Osteoblast (primary cell): Measurements from ENCODE around the gene CDHR1. TPM values are rescaled to one million over a fixed set of nuclear protein-coding genes. Genes with fewer than 3 reads are reported as not detected.

ENCODE experiments used
- DNase-seq: peaks from one replicate; pipeline ENCODE4 v3.0.0; 2011; ENCODE audit warnings: low spot score, mixed read lengths; ENCODE audit not compliant: insufficient read length; ENCODE audit errors: missing footprints
- H2AFZ ChIP-seq: 2 replicates; pipeline ENCODE4 v1.6.0; 2011; ENCODE audit warnings: mild to moderate bottlenecking, low read length
- H3K27ac ChIP-seq: 2 replicates; pipeline ENCODE4 v1.5.1; 2011; ENCODE audit warnings: mild to moderate bottlenecking, low read depth, low read length, moderate library complexity
- H3K27me3 ChIP-seq: 2 replicates; pipeline ENCODE4 v1.6.0; 2012; ENCODE audit warnings: mild to moderate bottlenecking, control low read depth, inconsistent platforms, low read length, moderate library complexity; ENCODE audit not compliant: insufficient read depth
- H3K36me3 ChIP-seq: 2 replicates; pipeline ENCODE4 v1.5.1; 2011; ENCODE audit warnings: mild to moderate bottlenecking, low read length, control low read depth, moderate library complexity; ENCODE audit not compliant: insufficient read depth
- H3K4me1 ChIP-seq: 2 replicates; pipeline ENCODE4 v1.5.1; 2011; ENCODE audit warnings: mild to moderate bottlenecking, low read length, control low read depth, moderate library complexity; ENCODE audit not compliant: insufficient read depth
- H3K4me2 ChIP-seq: 2 replicates; pipeline ENCODE4 v1.6.0; 2011; ENCODE audit warnings: mild to moderate bottlenecking, low read length; ENCODE audit not compliant: insufficient read depth
- H3K4me3 ChIP-seq: fragments of 200-600 bp; sonication (generic); 3 replicates; pipeline ENCODE4 v1.5.1; 2012; ENCODE audit warnings: mild to moderate bottlenecking, low read length, inconsistent platforms; ENCODE audit not compliant: insufficient read depth
- H3K79me2 ChIP-seq: 2 replicates; pipeline ENCODE4 v1.6.0; 2012; ENCODE audit warnings: mild to moderate bottlenecking, low read length, control low read depth, inconsistent platforms; ENCODE audit not compliant: insufficient read depth
- H3K9me3 ChIP-seq: 2 replicates; pipeline ENCODE4 v1.5.1; 2011; ENCODE audit warnings: low read depth, low read length, control low read depth
- H4K20me1 ChIP-seq: 2 replicates; pipeline ENCODE4 v1.6.0; 2012; ENCODE audit warnings: mild to moderate bottlenecking, low read length, control low read depth; ENCODE audit not compliant: insufficient read depth
- total RNA-seq: library from RNA; depleted of rRNA; stranded (reverse); fragments of >200 nt; gene quantifications from 2 replicates; pipeline ENCODE4 v1.2.3, GENCODE V29; 2012
- TF ChIP-seq, protein P1 (sequence below): IDR thresholded peaks from 2 replicates; pipeline ENCODE4 v1.5.1; 2011; ENCODE audit warnings: mild to moderate bottlenecking, low read depth, low read length, moderate library complexity; ENCODE audit errors: extremely low read depth

CDHR1 gene
- total RNA-seq, 1 donor: under 0.01 TPM

- DNase-seq: no peak
- Histone ChIP-seq H3K4me3 (no peak overlapping the region), H4K20me1 (no peaks in the 10 kb centered on the region), H2AFZ (no peak overlapping the region), H3K27me3 (no peaks in the 10 kb centered on the region), H3K79me2 (no peaks in the 10 kb centered on the region), H3K27ac (no peak overlapping the region), H3K36me3 (no peaks in the 10 kb centered on the region), H3K9me3 (no peaks in the 10 kb centered on the region), H3K4me1 (no peaks in the 10 kb centered on the region), H3K4me2 (no peak overlapping the region)
- TF ChIP-seq, protein P1, sequence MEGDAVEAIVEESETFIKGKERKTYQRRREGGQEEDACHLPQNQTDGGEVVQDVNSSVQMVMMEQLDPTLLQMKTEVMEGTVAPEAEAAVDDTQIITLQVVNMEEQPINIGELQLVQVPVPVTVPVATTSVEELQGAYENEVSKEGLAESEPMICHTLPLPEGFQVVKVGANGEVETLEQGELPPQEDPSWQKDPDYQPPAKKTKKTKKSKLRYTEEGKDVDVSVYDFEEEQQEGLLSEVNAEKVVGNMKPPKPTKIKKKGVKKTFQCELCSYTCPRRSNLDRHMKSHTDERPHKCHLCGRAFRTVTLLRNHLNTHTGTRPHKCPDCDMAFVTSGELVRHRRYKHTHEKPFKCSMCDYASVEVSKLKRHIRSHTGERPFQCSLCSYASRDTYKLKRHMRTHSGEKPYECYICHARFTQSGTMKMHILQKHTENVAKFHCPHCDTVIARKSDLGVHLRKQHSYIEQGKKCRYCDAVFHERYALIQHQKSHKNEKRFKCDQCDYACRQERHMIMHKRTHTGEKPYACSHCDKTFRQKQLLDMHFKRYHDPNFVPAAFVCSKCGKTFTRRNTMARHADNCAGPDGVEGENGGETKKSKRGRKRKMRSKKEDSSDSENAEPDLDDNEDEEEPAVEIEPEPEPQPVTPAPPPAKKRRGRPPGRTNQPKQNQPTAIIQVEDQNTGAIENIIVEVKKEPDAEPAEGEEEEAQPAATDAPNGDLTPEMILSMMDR: no peak
Observed at GRCh38 chr10:84172467-84173356, 21.6 kb upstream of the CDHR1 start.

DNA sequence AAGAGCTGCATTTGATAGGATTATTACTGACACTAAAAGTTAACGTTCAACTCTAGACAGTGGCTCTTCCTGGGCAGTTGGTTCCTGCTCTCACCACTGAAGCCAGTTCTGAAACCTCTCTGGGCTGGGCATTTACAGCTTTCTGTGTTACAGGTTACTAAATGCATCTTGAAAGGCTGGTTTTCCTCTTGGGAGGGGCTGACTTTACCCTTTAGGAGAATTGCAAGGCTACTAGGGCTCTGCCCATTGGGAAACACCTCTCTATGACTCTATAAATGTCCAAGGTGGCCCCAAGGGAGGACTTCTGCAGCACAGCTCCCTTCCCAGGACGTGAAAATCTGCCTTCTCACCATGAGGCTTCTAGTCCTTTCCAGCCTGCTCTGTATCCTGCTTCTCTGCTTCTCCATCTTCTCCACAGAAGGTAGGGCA is 20.8 kb upstream of the CDHR1 start, which contains the start of gene GPR15LG:
Gene GPR15LG (plus strand): TSS at position 301 of the 429 bp plus-strand sequence. CDS start 51 bp downstream, at position 352.
- no peaks in the 10 kb centered on the region for H3K9me3 ChIP-seq

DNA sequence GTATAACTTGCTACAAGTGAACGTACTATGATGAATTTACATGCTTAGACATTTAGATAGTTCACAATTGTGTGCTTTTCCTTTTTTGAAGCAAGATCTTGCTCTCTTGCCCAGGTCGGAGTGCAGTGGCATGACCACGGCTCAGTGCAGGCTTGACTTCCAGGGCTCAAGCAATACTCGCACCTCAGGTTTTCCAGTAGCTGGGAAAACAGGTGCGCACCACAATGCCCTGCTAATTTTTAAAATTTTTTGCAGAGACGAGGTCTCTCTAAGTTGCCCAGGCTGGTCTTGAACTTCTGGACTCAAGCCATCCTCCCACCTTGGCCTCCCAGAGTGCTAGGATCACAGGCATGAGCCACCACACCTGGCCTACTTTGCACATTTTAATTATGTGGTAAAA is 18.9 kb upstream of the CDHR1 start:
- Histone ChIP-seq H3K9me3 (no peaks in the 10 kb centered on the region), H3K4me3 (no peak overlapping the region), H3K27me3 (no peaks in the 10 kb centered on the region), H4K20me1 (no peaks in the 10 kb centered on the region), H3K27ac (no peak overlapping the region), H3K79me2 (no peaks in the 10 kb centered on the region), H3K36me3 (no peaks in the 10 kb centered on the region), H2AFZ (no peak overlapping the region), H3K4me2 (no peak overlapping the region), H3K4me1 (no peaks in the 10 kb centered on the region)
- TF ChIP-seq, protein P1: no peak
- no peak for DNase-seq

More for the DNA sequence above, 20.8 kb upstream of the CDHR1 start, which contains the start of gene GPR15LG:
- no peaks in the 10 kb centered on the region for H3K4me1 ChIP-seq
- no peak within 1 kb of the TSS for H3K4me3 ChIP-seq
- H4K20me1 ChIP-seq: no peaks in the 10 kb centered on the region
- no peaks in the 10 kb centered on the region for H3K79me2 ChIP-seq
- H3K27ac ChIP-seq: no peak within 1 kb of the TSS
- H3K36me3 ChIP-seq: no peaks in the 10 kb centered on the region
- no peak within 1 kb of the TSS for H3K4me2 ChIP-seq
- no peaks in the 10 kb centered on the region for H3K27me3 ChIP-seq
- no peak within 1 kb of the TSS for H2AFZ ChIP-seq
- DNase-seq: no peak
- TF ChIP-seq, protein P1: no peak

DNA sequence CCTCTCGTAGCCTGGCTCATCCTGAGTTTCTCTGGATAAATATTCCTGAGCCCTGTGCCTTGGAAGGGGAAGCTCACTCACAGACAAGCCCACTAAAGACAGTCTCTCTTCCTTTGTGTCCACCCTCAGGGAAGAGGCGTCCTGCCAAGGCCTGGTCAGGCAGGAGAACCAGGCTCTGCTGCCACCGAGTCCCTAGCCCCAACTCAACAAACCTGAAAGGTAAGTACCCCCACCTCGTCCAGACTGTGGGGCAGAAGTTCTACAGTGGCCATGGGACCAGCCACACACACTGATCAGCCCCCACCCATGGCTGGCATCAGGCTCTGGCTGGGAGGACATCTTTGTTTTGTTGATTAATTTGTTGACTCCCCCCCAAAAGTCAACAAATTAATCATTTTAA is 18.0 kb upstream of the CDHR1 start:
- H3K4me2 ChIP-seq: no peak overlapping the region
- no peak overlapping the region for H3K4me3 ChIP-seq
- no peaks in the 10 kb centered on the region for H3K36me3 ChIP-seq
- no peak overlapping the region for H2AFZ ChIP-seq
- H4K20me1 ChIP-seq: no peaks in the 10 kb centered on the region
- no peaks in the 10 kb centered on the region for H3K79me2 ChIP-seq
- DNase-seq: no peak
- H3K27ac ChIP-seq: no peak overlapping the region
- no peaks in the 10 kb centered on the region for H3K9me3 ChIP-seq
- H3K4me1 ChIP-seq: no peaks in the 10 kb centered on the region
- no peaks in the 10 kb centered on the region for H3K27me3 ChIP-seq
- TF ChIP-seq, protein P1: no peak
